ENCODE results near the gene BRAT1.

Gene BRAT1

GRCh38 chr7:2583798-2584580 is 28.7 kb upstream of the BRAT1 start:
- H3K4me3 ChIP-seq (ENCODE audit: low read depth, low read length): no peak overlapping the region
- no peak for DNase-seq (ENCODE audit: low read depth)
- no peak for TF ChIP-seq CTCF (IDR thresholded peaks at IDR 0.05; ENCODE audit: control insufficient read depth, extremely low read depth, insufficient read depth)

GRCh38 chr7:2582006-2582735 is 26.8 kb upstream of the BRAT1 start:
- no peak for DNase-seq (ENCODE audit: low read depth)
- TF ChIP-seq CTCF (IDR thresholded peaks at IDR 0.05; ENCODE audit: control insufficient read depth, extremely low read depth, insufficient read depth): no peak
- H3K4me3 ChIP-seq (ENCODE audit: low read depth, low read length): no peak overlapping the region

- no peak for TF ChIP-seq CTCF (IDR thresholded peaks at IDR 0.05; ENCODE audit: control insufficient read depth, extremely low read depth, insufficient read depth)
- no peak overlapping the region for H3K4me3 ChIP-seq (ENCODE audit: low read depth, low read length)
- DNase-seq (ENCODE audit: low read depth): no peak
Observed at GRCh38 chr7:2580636-2581035, 25.3 kb upstream of the BRAT1 start.

GRCh38 chr7:2577914-2578680 is 22.8 kb upstream of the BRAT1 start:
- H3K4me3 ChIP-seq (ENCODE audit: low read depth, low read length): no peak overlapping the region
- TF ChIP-seq CTCF (IDR thresholded peaks at IDR 0.05; ENCODE audit: control insufficient read depth, extremely low read depth, insufficient read depth): no peak
- no peak for DNase-seq (ENCODE audit: low read depth)

GRCh38 chr7:2576742-2577491 is 21.6 kb upstream of the BRAT1 start:
- DNase-seq (ENCODE audit: low read depth): no peak
- no peak for TF ChIP-seq CTCF (IDR thresholded peaks at IDR 0.05; ENCODE audit: control insufficient read depth, extremely low read depth, insufficient read depth)
- no peak overlapping the region for H3K4me3 ChIP-seq (ENCODE audit: low read depth, low read length)

GRCh38 chr7:2575733-2576340 is 20.5 kb upstream of the BRAT1 start:
- no peak overlapping the region for H3K4me3 ChIP-seq (ENCODE audit: low read depth, low read length)
- DNase-seq (ENCODE audit: low read depth): no peak
- no peak for TF ChIP-seq CTCF (IDR thresholded peaks at IDR 0.05; ENCODE audit: control insufficient read depth, extremely low read depth, insufficient read depth)
